Cardiac muscle cell (in vitro differentiated cells and primary cell): ENCODE results near the gene CUL1. TPM values are rescaled to one million over a fixed set of nuclear protein-coding genes. Genes with fewer than 3 reads are reported as not detected.
A peak's percentile ranks its signal among the peaks of the same experiment; 100 is the strongest.

ENCODE experiments used
- DNase-seq, 2 donors: peaks; one replicate each; pipeline versions ENCODE4 v3.0.0 to v3.0.0-alpha.2; 2010 to 2017; ENCODE audit warnings: low read depth in 1 of 2, low spot score in 1 of 2
- H3K27ac ChIP-seq: fragments of 200-600 bp; sonication (generic); 2 replicates; pipeline ENCODE4 v1.5.1; 2016
- H3K27me3 ChIP-seq: fragments of 200-600 bp; sonication (generic); 2 replicates; pipeline ENCODE4 v1.6.0; 2016; ENCODE audit warnings: control low read depth
- H3K36me3 ChIP-seq: fragments of 200-600 bp; sonication (generic); 2 replicates; pipeline ENCODE4 v1.5.1; 2016; ENCODE audit warnings: control low read depth
- H3K4me1 ChIP-seq: fragments of 200-600 bp; sonication (generic); 2 replicates; pipeline ENCODE4 v1.8.1; 2017; ENCODE audit warnings: low read depth, mild to moderate bottlenecking, mixed run types
- H3K4me3 ChIP-seq: fragments of 200-600 bp; sonication (generic); 2 replicates; pipeline ENCODE4 v1.5.1; 2016; ENCODE audit warnings: mild to moderate bottlenecking
- H3K9me3 ChIP-seq: fragments of 200-600 bp; sonication (generic); 2 replicates; pipeline ENCODE4 v1.5.1; 2017; ENCODE audit warnings: low read depth, mild to moderate bottlenecking, control low read depth
- CTCF ChIP-seq: IDR thresholded peaks from 2 replicates; pipeline ENCODE4 v1.5.1; 2012; ENCODE audit warnings: low read depth, mild to moderate bottlenecking, low read length
- polyA plus RNA-seq: library from polyadenylated mRNA; unstranded; fragments of >200 nt; fragmentation: Nextera tagmentation; extraction: Ambion mirVana; gene quantifications from 2 replicates; pipeline ENCODE4 v1.2.1, GENCODE V29; 2016
- total RNA-seq: library from RNA; depleted of rRNA; stranded (reverse); fragments of >200 nt; gene quantifications from 2 replicates; pipeline ENCODE4 v1.2.3, GENCODE V29; 2016

CUL1 gene
- total and polyA plus RNA-seq, 2 experiments from 2014 or later: 58.8 to 71.6 TPM

- Histone ChIP-seq H3K36me3 (no peaks in the 10 kb centered on the region), H3K9me3 (no peaks in the 10 kb centered on the region), H3K4me3 (no peak overlapping the region), H3K27me3 (no peaks in the 10 kb centered on the region), H3K4me1 (no peaks in the 10 kb centered on the region), H3K27ac (no peak overlapping the region)
- DNase-seq: no peak
- no peak for TF ChIP-seq CTCF
Observed at GRCh38 chr7:148686312-148686937, 12.3 kb upstream of the CUL1 start.

- no peak for TF ChIP-seq CTCF
- Histone ChIP-seq H3K9me3 (no peaks in the 10 kb centered on the region), H3K4me3 (no peak overlapping the region), H3K36me3 (no peaks in the 10 kb centered on the region), H3K4me1 (no peaks in the 10 kb centered on the region), H3K27ac (no peak overlapping the region), H3K27me3 (no peaks in the 10 kb centered on the region)
- DNase-seq: peak in 1 of 2 donors; percentile 34
Observed at GRCh38 chr7:148687555-148687954, 11.1 kb upstream of the CUL1 start.

GRCh38 chr7:148688526-148688925 lies 10.2 kb upstream of the CUL1 start:
- Histone ChIP-seq H3K4me1 (no peaks in the 10 kb centered on the region), H3K4me3 (no peak overlapping the region), H3K27me3 (no peaks in the 10 kb centered on the region), H3K36me3 (no peaks in the 10 kb centered on the region), H3K9me3 (no peaks in the 10 kb centered on the region), H3K27ac (no peak overlapping the region)
- DNase-seq: no peak
- no peak for TF ChIP-seq CTCF

GRCh38 chr7:148693651-148694050 lies 5.1 kb upstream of the CUL1 start:
- no peaks in the 10 kb centered on the region for H3K27me3 ChIP-seq
- TF ChIP-seq CTCF: no peak
- no peak overlapping the region for H3K27ac ChIP-seq
- H3K4me1 ChIP-seq: no peaks in the 10 kb centered on the region
- no peak for DNase-seq
- no peaks in the 10 kb centered on the region for H3K36me3 ChIP-seq
- no peaks in the 10 kb centered on the region for H3K9me3 ChIP-seq
- H3K4me3 ChIP-seq: no peak overlapping the region

GRCh38 chr7:148694631-148695030 lies 4.1 kb upstream of the CUL1 start:
- Histone ChIP-seq H3K27ac (no peak overlapping the region), H3K27me3 (no peaks in the 10 kb centered on the region), H3K36me3 (no peaks in the 10 kb centered on the region), H3K9me3 (no peaks in the 10 kb centered on the region), H3K4me1 (no peaks in the 10 kb centered on the region), H3K4me3 (no peak overlapping the region)
- TF ChIP-seq CTCF: no peak
- no peak for DNase-seq
